ENCODE measurements around the gene LIMS2. TPM values are rescaled to one million over a fixed set of nuclear protein-coding genes. Genes with fewer than 3 reads are reported as not detected.

Gene LIMS2
- 100 to 1,000 TPM; 177 to 246 TPM for total RNA-seq

- DNase-seq (ENCODE audit: low spot score) (no peak), ATAC-seq (ENCODE audit: insufficient number of reproducible peaks, low FRiP score, low read depth) (no peak)
- Histone ChIP-seq H3K9me3 (no peaks in the 10 kb centered on the region), H3K4me3 (peak within 1 kb of the TSS; percentile 96), H3K4me1 (ENCODE audit: control insufficient read depth in 1 of 2, low read depth in 2 of 2) (peaks cover 32 to 43% of the 10 kb centered on the region in 2 donors), H3K27me3 (replicated peaks; ENCODE audit: insufficient read depth) (no peaks in the 10 kb centered on the region), H3K36me3 (no peaks in the 10 kb centered on the region), H3K27ac (peak within 1 kb of the TSS; percentile 91 to 95)
- TF ChIP-seq, protein P1, sequence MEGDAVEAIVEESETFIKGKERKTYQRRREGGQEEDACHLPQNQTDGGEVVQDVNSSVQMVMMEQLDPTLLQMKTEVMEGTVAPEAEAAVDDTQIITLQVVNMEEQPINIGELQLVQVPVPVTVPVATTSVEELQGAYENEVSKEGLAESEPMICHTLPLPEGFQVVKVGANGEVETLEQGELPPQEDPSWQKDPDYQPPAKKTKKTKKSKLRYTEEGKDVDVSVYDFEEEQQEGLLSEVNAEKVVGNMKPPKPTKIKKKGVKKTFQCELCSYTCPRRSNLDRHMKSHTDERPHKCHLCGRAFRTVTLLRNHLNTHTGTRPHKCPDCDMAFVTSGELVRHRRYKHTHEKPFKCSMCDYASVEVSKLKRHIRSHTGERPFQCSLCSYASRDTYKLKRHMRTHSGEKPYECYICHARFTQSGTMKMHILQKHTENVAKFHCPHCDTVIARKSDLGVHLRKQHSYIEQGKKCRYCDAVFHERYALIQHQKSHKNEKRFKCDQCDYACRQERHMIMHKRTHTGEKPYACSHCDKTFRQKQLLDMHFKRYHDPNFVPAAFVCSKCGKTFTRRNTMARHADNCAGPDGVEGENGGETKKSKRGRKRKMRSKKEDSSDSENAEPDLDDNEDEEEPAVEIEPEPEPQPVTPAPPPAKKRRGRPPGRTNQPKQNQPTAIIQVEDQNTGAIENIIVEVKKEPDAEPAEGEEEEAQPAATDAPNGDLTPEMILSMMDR (IDR thresholded peaks at IDR 0.05): peak; percentile 4
Observed at GRCh38 chr2:127675331-127676261, at the start of gene LIMS2. LIMS2 (minus strand) TSS chr2:127675530; CDS start chr2:127675024, 506 bp downstream.

GRCh38 chr2:127722807-127723206, 47.5 kb upstream of the LIMS2 start:
- H3K27ac ChIP-seq: no peak overlapping the region
- ATAC-seq (ENCODE audit: insufficient number of reproducible peaks, low FRiP score, low read depth): no peak
- peaks cover 36% of the 10 kb centered on the region for H3K36me3 ChIP-seq
- no peaks in the 10 kb centered on the region for H3K27me3 ChIP-seq (replicated peaks; ENCODE audit: insufficient read depth)
- no peak overlapping the region for H3K4me3 ChIP-seq
- no peak for DNase-seq (ENCODE audit: low spot score)
- no peaks in the 10 kb centered on the region for H3K9me3 ChIP-seq
- TF ChIP-seq, protein P1 (IDR thresholded peaks at IDR 0.05): no peak
- H3K4me1 ChIP-seq (ENCODE audit: control insufficient read depth in 1 of 2, low read depth in 2 of 2): no peaks in the 10 kb centered on the region

- H3K4me1 ChIP-seq (ENCODE audit: control insufficient read depth in 1 of 2, low read depth in 2 of 2): no peaks in the 10 kb centered on the region
- H3K27ac ChIP-seq: no peak overlapping the region
- DNase-seq (ENCODE audit: low spot score) (no peak), ATAC-seq (ENCODE audit: insufficient number of reproducible peaks, low FRiP score, low read depth) (no peak)
- no peaks in the 10 kb centered on the region for H3K27me3 ChIP-seq (replicated peaks; ENCODE audit: insufficient read depth)
- H3K4me3 ChIP-seq: no peak overlapping the region
- TF ChIP-seq, protein P1 (IDR thresholded peaks at IDR 0.05): no peak
- H3K9me3 ChIP-seq: no peaks in the 10 kb centered on the region
- peaks cover 36% of the 10 kb centered on the region for H3K36me3 ChIP-seq
Observed at GRCh38 chr2:127721978-127722355, 46.6 kb upstream of the LIMS2 start.

DNA sequence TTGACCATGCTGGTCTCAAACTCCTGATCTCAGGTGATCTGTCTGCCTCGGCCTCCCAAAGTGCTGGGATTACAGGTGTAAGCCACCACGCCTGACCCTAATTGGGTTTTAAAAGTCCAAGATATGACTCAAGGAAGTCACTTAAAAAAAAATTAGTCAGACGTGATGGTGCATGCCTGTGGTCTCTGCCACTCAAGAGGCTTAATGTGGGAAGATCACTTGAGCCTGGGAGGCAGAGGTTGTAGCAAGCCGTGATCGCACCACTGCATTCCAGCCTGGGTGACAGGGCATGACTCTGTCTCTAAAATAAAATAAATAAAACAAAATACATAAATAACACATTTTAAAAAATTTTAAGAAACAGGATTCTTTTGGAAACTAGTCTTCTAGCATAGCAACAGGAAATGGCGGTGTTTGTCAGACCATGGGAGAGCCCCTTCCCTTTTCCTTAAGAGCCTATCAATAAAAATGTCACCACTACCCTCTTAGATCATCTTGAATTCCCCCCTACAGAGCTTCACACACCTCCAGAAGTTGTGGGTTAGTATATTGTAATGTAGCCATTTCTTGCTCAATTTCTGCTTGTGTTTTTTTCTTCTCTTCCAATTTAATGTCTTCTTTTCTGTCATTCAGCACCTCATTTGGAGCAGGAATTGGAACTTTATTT, 46.1 kb upstream of the LIMS2 start:
- Histone ChIP-seq H3K4me3 (no peak overlapping the region), H3K27me3 (replicated peaks; ENCODE audit: insufficient read depth) (no peaks in the 10 kb centered on the region), H3K27ac (no peak overlapping the region), H3K9me3 (no peaks in the 10 kb centered on the region), H3K4me1 (ENCODE audit: control insufficient read depth in 1 of 2, low read depth in 2 of 2) (no peaks in the 10 kb centered on the region), H3K36me3 (peaks cover 36% of the 10 kb centered on the region)
- DNase-seq (ENCODE audit: low spot score): no peak
- TF ChIP-seq, protein P1 (IDR thresholded peaks at IDR 0.05): no peak
- no peak for ATAC-seq (ENCODE audit: insufficient number of reproducible peaks, low FRiP score, low read depth)
